SJSA1 (cell line): Measurements from ENCODE around the gene TULP3. TPM values are rescaled to one million over a fixed set of nuclear protein-coding genes. Genes with fewer than 3 reads are reported as not detected.

ENCODE experiments used
- DNase-seq, 2 experiments: peaks; one replicate each; pipeline ENCODE4 v3.0.0-alpha.2; 2015 to 2020; ENCODE audit warnings: low spot score in 2 of 2, low read depth in 1 of 2
- H3K27ac ChIP-seq: fragments of 250-450 bp; sonication (Bioruptor Pico); 2 replicates; pipeline ENCODE4 v1.5.1; 2020; ENCODE audit warnings: mild to moderate bottlenecking, moderate library complexity
- H3K27me3 ChIP-seq: fragments of 250-450 bp; sonication (Bioruptor Pico); replicated peaks from 2 replicates; pipeline ENCODE4 v1.5.1; 2020; ENCODE audit warnings: mild to moderate bottlenecking, moderate library complexity
- H3K36me3 ChIP-seq: fragments of 250-450 bp; sonication (Bioruptor Pico); 2 replicates; pipeline ENCODE4 v1.5.1; 2020; ENCODE audit warnings: mild to moderate bottlenecking
- H3K4me1 ChIP-seq: fragments of 250-450 bp; sonication (Bioruptor Pico); replicated peaks from 2 replicates; pipeline ENCODE4 v1.6.1; 2021; ENCODE audit warnings: mild to moderate bottlenecking
- H3K4me3 ChIP-seq: fragments of 250-450 bp; sonication (Bioruptor Pico); 2 replicates; pipeline ENCODE4 v1.5.1; 2020; ENCODE audit warnings: mild to moderate bottlenecking
- H3K9me3 ChIP-seq: fragments of 250-450 bp; sonication (Bioruptor Pico); replicated peaks from 2 replicates; pipeline ENCODE4 v1.5.1; 2020; ENCODE audit warnings: mild to moderate bottlenecking
- total RNA-seq: library from RNA; depleted of rRNA; stranded (reverse); fragments of >200 nt; shearing (Covaris generic); gene quantifications from 2 replicates; pipeline ENCODE4 v1.2.3, GENCODE V29; 2014

Gene TULP3
- total RNA-seq, 1 experiment from 2014 or later, result 39.7 TPM

- peak overlapping the region; percentile 96 for H3K4me3 ChIP-seq
- H3K9me3 ChIP-seq, result 0 out of 2 replicates have a peak, but pooled peaks cover 4% of the 10 kb centered on the region
- peak overlapping the region; percentile 76 for H3K27ac ChIP-seq
- DNase-seq, result peak; percentile 90 to 91
- peaks cover 35% of the 10 kb centered on the region for H3K36me3 ChIP-seq
- no peaks in the 10 kb centered on the region for H3K27me3 ChIP-seq
- peaks cover 41% of the 10 kb centered on the region for H3K4me1 ChIP-seq
Observed at GRCh38 chr12:2958432-2959191, 67.9 kb downstream of the TULP3 start.

DNA sequence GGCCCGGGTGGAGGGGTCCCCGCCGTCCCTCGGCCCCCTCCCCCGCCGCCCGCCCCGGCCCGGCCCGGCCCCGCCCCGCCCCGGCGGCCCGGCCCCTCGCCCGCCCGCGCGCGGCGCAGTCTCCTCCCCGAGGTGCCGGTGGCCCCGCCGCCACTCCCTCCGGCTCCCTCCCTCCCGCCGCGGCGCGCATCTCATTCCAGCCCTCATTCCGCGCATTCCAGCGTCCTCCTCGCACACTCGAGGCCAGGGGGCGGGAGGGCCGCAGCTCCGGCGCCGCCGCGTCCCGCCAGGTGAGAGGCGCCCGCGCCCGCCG lies 68.5 kb downstream of the TULP3 start, which contains the start of gene TEAD4:
TSS of gene TEAD4 (plus strand) at position 206 of the 313 bp plus-strand sequence.
- H3K9me3 ChIP-seq, result 0 out of 2 replicates have a peak, but pooled peaks cover 4% of the 10 kb centered on the region
- H3K4me1 ChIP-seq, result peaks cover 47% of the 10 kb centered on the region
- no peaks in the 10 kb centered on the region for H3K27me3 ChIP-seq
- DNase-seq, result peak; percentile 81 to 95
- H3K4me3 ChIP-seq, result peak within 1 kb of the TSS; percentile 96
- H3K36me3 ChIP-seq, result peaks cover 35% of the 10 kb centered on the region
- peak within 1 kb of the TSS; percentile 98 for H3K27ac ChIP-seq

GRCh38 chr12:2959505-2960389 lies 69.1 kb downstream of the TULP3 start:
- Histone ChIP-seq H3K9me3 (0 out of 2 replicates have a peak, but pooled peaks cover 4% of the 10 kb centered on the region), H3K4me3 (peak overlapping the region; percentile 96), H3K4me1 (peaks cover 53% of the 10 kb centered on the region), H3K36me3 (peaks cover 37% of the 10 kb centered on the region), H3K27ac (peak overlapping the region; percentile 98), H3K27me3 (no peaks in the 10 kb centered on the region)
- peak; percentile 78 to 85 for DNase-seq

DNA sequence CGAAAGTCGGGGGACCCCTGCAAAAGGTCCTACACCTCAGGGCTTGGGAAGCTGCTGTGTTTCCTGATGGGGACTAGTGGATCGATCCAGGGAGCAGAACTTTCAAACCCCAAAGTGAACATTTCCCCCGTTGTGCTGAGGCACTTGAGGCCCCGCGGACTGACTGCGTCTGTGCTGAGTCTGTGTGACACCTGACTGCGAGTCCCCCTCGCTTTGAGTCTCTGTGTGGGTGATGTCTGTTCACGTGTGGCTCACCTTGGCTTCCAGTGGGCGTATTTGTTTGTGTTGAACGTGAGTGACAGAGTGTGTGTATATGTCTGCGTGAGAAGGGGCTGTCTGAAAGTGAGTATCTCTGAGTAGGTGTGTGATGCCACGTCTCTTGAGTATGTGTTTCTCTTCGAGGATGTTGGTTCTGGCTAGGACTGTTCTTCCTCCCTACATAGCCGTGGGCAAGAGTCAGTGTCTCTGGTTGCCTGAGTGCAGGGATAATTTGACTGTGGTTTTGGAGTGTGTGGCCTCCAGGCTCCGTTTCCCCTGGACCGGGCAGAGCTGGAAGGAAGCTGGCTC lies 69.8 kb downstream of the TULP3 start:
- DNase-seq, result peak in 1 of 2 experiments; percentile 49
- H3K27ac ChIP-seq, result peak overlapping the region; percentile 98; the same call in 1 of the 2 replicates
- H3K4me1 ChIP-seq, result peaks cover 57% of the 10 kb centered on the region
- H3K4me3 ChIP-seq, result peak overlapping the region; percentile 96
- no peaks in the 10 kb centered on the region for H3K27me3 ChIP-seq
- peaks cover 43% of the 10 kb centered on the region for H3K36me3 ChIP-seq
- 0 out of 2 replicates have a peak, but pooled peaks cover 4% of the 10 kb centered on the region for H3K9me3 ChIP-seq

DNA sequence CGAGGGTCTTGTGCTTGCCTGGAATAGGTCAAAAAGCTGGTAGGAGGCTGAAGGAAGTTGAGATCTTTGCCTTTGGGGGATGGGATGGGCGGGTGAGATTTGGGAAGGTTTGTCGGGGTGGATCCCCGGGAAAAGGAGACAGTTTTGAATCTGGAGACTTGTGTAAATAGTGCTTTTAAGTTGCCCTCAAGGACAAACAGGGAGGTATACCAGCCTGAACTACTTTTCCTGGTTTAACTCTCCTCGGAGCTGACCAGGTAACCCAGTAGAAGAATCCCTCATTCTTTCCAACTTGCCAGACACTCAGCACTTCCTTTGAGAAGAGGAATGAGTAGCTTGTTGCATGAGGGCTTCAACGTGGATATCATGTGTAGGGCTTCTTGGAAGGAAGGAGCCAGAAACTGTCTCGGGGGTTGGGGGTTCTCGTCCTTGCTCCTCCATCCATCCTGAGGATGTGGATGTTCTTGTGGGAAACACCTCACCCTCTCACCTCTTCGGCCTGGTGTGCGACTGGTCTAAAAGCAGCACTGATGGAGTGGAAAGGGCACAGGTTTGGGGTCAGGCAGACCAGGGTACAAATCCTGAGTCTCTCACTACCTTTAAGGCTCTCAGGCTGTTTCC lies 70.4 kb downstream of the TULP3 start:
- Histone ChIP-seq H3K27ac (no peak overlapping the region), H3K4me3 (peak overlapping the region; percentile 96), H3K9me3 (0 out of 2 replicates have a peak, but pooled peaks cover 4% of the 10 kb centered on the region), H3K36me3 (peaks cover 49% of the 10 kb centered on the region), H3K27me3 (no peaks in the 10 kb centered on the region), H3K4me1 (peaks cover 57% of the 10 kb centered on the region)
- no peak for DNase-seq

GRCh38 chr12:2961705-2962104 lies 71.0 kb downstream of the TULP3 start:
- DNase-seq, result no peak
- H3K27me3 ChIP-seq, result no peaks in the 10 kb centered on the region
- 0 out of 2 replicates have a peak, but pooled peaks cover 4% of the 10 kb centered on the region for H3K9me3 ChIP-seq
- no peak overlapping the region for H3K27ac ChIP-seq
- H3K36me3 ChIP-seq, result peaks cover 50% of the 10 kb centered on the region
- peaks cover 57% of the 10 kb centered on the region for H3K4me1 ChIP-seq
- no peak overlapping the region; the same call in 1 of the 2 replicates for H3K4me3 ChIP-seq

GRCh38 chr12:2963154-2963759 lies 72.6 kb downstream of the TULP3 start:
- H3K9me3 ChIP-seq, result 0 out of 2 replicates have a peak, but pooled peaks cover 4% of the 10 kb centered on the region
- DNase-seq, result no peak
- H3K4me3 ChIP-seq, result no peak overlapping the region
- H3K27ac ChIP-seq, result peak overlapping the region; percentile 80
- peaks cover 48% of the 10 kb centered on the region for H3K36me3 ChIP-seq
- H3K27me3 ChIP-seq, result no peaks in the 10 kb centered on the region
- peaks cover 49% of the 10 kb centered on the region for H3K4me1 ChIP-seq

GRCh38 chr12:2963760-2964292 lies 73.1 kb downstream of the TULP3 start:
- DNase-seq, result peak; percentile 44 to 86
- H3K4me3 ChIP-seq, result peak overlapping the region; percentile 16; the same call in 1 of the 2 replicates
- peaks cover 52% of the 10 kb centered on the region for H3K36me3 ChIP-seq
- no peaks in the 10 kb centered on the region for H3K27me3 ChIP-seq
- peaks cover 46% of the 10 kb centered on the region for H3K4me1 ChIP-seq
- 0 out of 2 replicates have a peak, but pooled peaks cover 4% of the 10 kb centered on the region for H3K9me3 ChIP-seq
- H3K27ac ChIP-seq, result peak overlapping the region; percentile 80

GRCh38 chr12:2967651-2968050 lies 77.0 kb downstream of the TULP3 start:
- Histone ChIP-seq H3K27ac (no peak overlapping the region), H3K36me3 (peaks cover 51% of the 10 kb centered on the region), H3K4me1 (peaks cover 25% of the 10 kb centered on the region), H3K27me3 (no peaks in the 10 kb centered on the region), H3K9me3 (no peaks in the 10 kb centered on the region), H3K4me3 (no peak overlapping the region)
- DNase-seq, result no peak

DNA sequence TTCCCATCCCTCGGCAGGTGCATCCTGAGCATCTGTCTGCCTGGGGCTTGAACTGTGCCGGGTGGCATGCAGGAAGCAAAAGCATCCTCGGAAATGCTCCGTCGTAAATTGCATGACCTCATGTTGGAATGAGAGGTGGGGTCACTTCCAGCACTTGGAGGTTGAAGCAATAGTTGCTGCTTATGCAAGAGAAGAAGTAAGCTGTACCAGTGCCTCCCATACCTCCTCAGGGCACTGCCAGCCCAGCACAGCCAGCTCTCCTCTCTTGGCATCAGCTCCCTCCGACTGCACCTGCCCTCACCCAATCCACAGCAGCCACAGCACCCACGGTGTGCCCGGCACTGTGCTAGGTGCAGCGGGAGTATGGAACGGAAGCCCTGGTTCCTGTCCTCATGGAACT lies 80.1 kb downstream of the TULP3 start:
- Histone ChIP-seq H3K4me1 (no peaks in the 10 kb centered on the region), H3K9me3 (no peaks in the 10 kb centered on the region), H3K27me3 (no peaks in the 10 kb centered on the region), H3K4me3 (no peak overlapping the region), H3K27ac (no peak overlapping the region), H3K36me3 (peaks cover 56% of the 10 kb centered on the region)
- no peak for DNase-seq

DNA sequence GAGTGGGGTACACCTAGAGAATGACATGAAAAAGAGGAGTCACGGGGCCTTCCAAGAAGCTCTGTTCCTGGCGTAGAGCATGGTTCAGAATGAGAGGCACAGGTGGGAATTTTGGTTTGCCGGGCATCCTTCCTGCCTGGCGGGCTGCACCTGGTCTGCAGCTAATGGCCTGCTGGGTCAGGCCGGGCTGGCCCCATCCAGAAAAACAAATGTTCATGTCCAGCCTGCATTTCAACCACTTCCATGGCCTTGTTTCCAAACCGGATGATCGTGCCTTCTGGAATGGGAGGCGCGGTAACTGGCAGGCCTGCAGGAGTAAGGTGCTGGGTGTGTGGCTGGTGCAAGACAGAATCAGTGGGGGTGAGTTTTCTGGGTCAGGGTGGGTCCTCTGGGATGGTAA lies 82.9 kb downstream of the TULP3 start:
- Histone ChIP-seq H3K4me3 (no peak overlapping the region), H3K9me3 (no peaks in the 10 kb centered on the region), H3K27ac (no peak overlapping the region), H3K27me3 (no peaks in the 10 kb centered on the region), H3K36me3 (peaks cover 61% of the 10 kb centered on the region), H3K4me1 (no peaks in the 10 kb centered on the region)
- no peak for DNase-seq

- Histone ChIP-seq H3K4me1 (no peaks in the 10 kb centered on the region), H3K27ac (no peak overlapping the region), H3K27me3 (no peaks in the 10 kb centered on the region), H3K9me3 (no peaks in the 10 kb centered on the region), H3K36me3 (peaks cover 57% of the 10 kb centered on the region), H3K4me3 (no peak overlapping the region)
- no peak for DNase-seq
Observed at GRCh38 chr12:2974560-2974971, 83.9 kb downstream of the TULP3 start.
